ENCODE results near the gene SLC39A11.

The SLC39A11 gene

DNA sequence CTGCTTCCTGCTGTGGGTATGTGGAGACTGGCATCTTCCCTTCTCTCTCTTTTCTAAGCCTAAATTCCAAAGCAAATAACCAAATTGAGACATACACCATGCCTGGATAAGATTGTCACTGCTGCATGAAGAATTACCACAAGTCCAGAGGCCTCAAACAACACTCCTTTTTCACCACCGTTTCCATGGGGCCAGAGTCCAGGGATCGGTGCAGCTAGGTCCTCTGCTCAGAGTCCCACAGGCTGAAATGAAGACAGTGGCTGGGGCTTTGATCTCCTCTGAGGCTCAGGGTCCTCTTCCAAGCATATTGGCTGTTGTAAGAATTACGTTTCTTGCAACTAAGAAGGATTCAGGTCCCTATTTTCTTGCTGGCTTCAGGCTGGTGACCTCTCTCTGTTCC, 130.4 kb downstream of the SLC39A11 start:
- TF ChIP-seq, protein P1, sequence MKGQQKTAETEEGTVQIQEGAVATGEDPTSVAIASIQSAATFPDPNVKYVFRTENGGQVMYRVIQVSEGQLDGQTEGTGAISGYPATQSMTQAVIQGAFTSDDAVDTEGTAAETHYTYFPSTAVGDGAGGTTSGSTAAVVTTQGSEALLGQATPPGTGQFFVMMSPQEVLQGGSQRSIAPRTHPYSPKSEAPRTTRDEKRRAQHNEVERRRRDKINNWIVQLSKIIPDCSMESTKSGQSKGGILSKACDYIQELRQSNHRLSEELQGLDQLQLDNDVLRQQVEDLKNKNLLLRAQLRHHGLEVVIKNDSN (IDR thresholded peaks at IDR 0.05): no peak
- TF ChIP-seq RAD21 (IDR thresholded peaks at IDR 0.05; ENCODE audit: low read depth) (no peak), EP300 (IDR thresholded peaks at IDR 0.05; ENCODE audit: borderline replicate concordance) (no peak), TCF12 (IDR thresholded peaks at IDR 0.05; ENCODE audit: low read depth) (no peak), YY1 (IDR thresholded peaks at IDR 0.05; ENCODE audit: low read depth) (no peak)
- TF ChIP-seq, protein P2, sequence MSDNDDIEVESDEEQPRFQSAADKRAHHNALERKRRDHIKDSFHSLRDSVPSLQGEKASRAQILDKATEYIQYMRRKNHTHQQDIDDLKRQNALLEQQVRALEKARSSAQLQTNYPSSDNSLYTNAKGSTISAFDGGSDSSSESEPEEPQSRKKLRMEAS (IDR thresholded peaks at IDR 0.05): no peak

GRCh38 chr17:72955391-72956140, 136.9 kb downstream of the SLC39A11 start:
- TF ChIP-seq ZBTB7A (IDR thresholded peaks at IDR 0.05; ENCODE audit: low read depth) (no peak), RAD21 (IDR thresholded peaks at IDR 0.05; ENCODE audit: low read depth) (no peak), NFIC (IDR thresholded peaks at IDR 0.05) (no peak), CREB1 (IDR thresholded peaks at IDR 0.05; ENCODE audit: low read depth) (no peak), TEAD4 (IDR thresholded peaks at IDR 0.05) (no peak), EP300 (IDR thresholded peaks at IDR 0.05; ENCODE audit: borderline replicate concordance) (no peak)
- TF ChIP-seq, protein P2 (IDR thresholded peaks at IDR 0.05): no peak

GRCh38 chr17:72954579-72954978, 137.9 kb downstream of the SLC39A11 start:
- no peak for TF ChIP-seq RAD21 (IDR thresholded peaks at IDR 0.05; ENCODE audit: low read depth)

DNA sequence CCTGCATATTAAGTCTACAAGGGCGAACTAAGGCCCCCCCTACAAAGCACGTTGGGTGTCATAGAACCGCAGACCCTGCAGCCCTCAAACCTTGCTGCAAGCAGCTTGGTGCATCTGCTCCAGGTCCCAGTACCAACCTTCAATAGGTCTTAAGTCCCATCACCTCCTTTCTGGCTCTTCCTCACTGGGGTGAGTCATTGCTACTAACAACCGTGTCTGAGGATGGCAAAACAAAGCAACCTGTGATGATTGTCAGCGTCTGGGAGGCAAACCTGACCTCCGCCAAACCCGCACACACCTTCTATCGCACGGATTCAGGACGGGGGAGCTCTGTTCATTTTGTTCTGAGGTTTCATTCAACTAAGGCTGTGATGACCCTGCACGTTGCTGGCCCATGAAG, 138.9 kb downstream of the SLC39A11 start:
- TF ChIP-seq EP300 (IDR thresholded peaks at IDR 0.05; ENCODE audit: borderline replicate concordance) (no peak), REST (IDR thresholded peaks at IDR 0.05; ENCODE audit: low read depth) (no peak), CEBPB (IDR thresholded peaks at IDR 0.05) (no peak), TEAD4 (IDR thresholded peaks at IDR 0.05) (no peak), FOXM1 (IDR thresholded peaks at IDR 0.05; ENCODE audit: borderline replicate concordance, low read depth) (no peak), CREB1 (IDR thresholded peaks at IDR 0.05; ENCODE audit: low read depth) (no peak), TCF12 (IDR thresholded peaks at IDR 0.05; ENCODE audit: low read depth) (no peak)
- TF ChIP-seq, protein P2 (IDR thresholded peaks at IDR 0.05): no peak

- no peak for TF ChIP-seq ZBTB7A (IDR thresholded peaks at IDR 0.05; ENCODE audit: low read depth)
- TF ChIP-seq CEBPB (IDR thresholded peaks at IDR 0.05): no peak
- no peak for TF ChIP-seq TAF1 (IDR thresholded peaks at IDR 0.05; ENCODE audit: low read depth)
- TF ChIP-seq, protein P2 (IDR thresholded peaks at IDR 0.05): no peak
- no peak for TF ChIP-seq REST (IDR thresholded peaks at IDR 0.05; ENCODE audit: low read depth)
- TF ChIP-seq RAD21 (IDR thresholded peaks at IDR 0.05; ENCODE audit: low read depth): no peak
- no peak for TF ChIP-seq NFIC (IDR thresholded peaks at IDR 0.05)
- TF ChIP-seq TCF12 (IDR thresholded peaks at IDR 0.05; ENCODE audit: low read depth): no peak
- TF ChIP-seq EGR1 (IDR thresholded peaks at IDR 0.05): no peak
- no peak for TF ChIP-seq TEAD4 (IDR thresholded peaks at IDR 0.05)
- TF ChIP-seq EP300 (IDR thresholded peaks at IDR 0.05; ENCODE audit: borderline replicate concordance): no peak
- TF ChIP-seq YY1 (IDR thresholded peaks at IDR 0.05; ENCODE audit: low read depth): no peak
- TF ChIP-seq FOXM1 (IDR thresholded peaks at IDR 0.05; ENCODE audit: borderline replicate concordance, low read depth): no peak
- no peak for TF ChIP-seq CREB1 (IDR thresholded peaks at IDR 0.05; ENCODE audit: low read depth)
Observed at GRCh38 chr17:72952641-72953315, 139.7 kb downstream of the SLC39A11 start.

- TF ChIP-seq CREB1 (IDR thresholded peaks at IDR 0.05; ENCODE audit: low read depth): no peak
- no peak for TF ChIP-seq FOXM1 (IDR thresholded peaks at IDR 0.05; ENCODE audit: borderline replicate concordance, low read depth)
- TF ChIP-seq TAF1 (IDR thresholded peaks at IDR 0.05; ENCODE audit: low read depth): no peak
- TF ChIP-seq RAD21 (IDR thresholded peaks at IDR 0.05; ENCODE audit: low read depth): no peak
- no peak for TF ChIP-seq NFIC (IDR thresholded peaks at IDR 0.05)
- no peak for TF ChIP-seq REST (IDR thresholded peaks at IDR 0.05; ENCODE audit: low read depth)
- TF ChIP-seq, protein P2 (IDR thresholded peaks at IDR 0.05): no peak
- no peak for TF ChIP-seq TEAD4 (IDR thresholded peaks at IDR 0.05)
Observed at GRCh38 chr17:72952220-72952619, 140.3 kb downstream of the SLC39A11 start.
